ENCODE measurements around the gene SPACA1. TPM values are rescaled to one million over a fixed set of nuclear protein-coding genes. Genes with fewer than 3 reads are reported as not detected.

The SPACA1 gene
- total RNA-seq, 1 experiment from 2014 or later, result not detected

DNA sequence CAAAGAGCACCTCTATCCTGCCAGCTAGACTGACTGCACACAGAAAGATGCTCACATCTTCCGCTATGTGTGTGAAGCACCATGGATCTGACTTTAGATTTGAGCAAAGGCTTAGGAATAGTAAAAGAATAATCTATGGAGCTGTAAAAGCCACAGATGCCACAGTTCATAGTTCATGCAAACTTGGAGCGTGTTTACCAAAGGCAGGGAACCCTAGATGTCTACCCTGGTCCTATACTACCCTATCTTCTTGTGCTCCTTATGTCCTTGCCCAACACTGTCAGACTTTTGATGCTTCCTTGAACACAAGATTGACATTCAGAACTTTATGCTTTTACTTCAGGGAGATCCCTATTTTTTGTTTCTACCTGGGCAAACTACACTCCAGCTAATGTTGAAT, 39.2 kb downstream of the SPACA1 start:
- in situ Hi-C loops (cut with HindIII; ENCODE audit: low sequenced_read_pairs), result no loop called here
- no peak for DNase-seq (ENCODE audit: low spot score)

GRCh38 chr6:88089708-88090107, 42.1 kb downstream of the SPACA1 start:
- in situ Hi-C loops (cut with HindIII; ENCODE audit: low sequenced_read_pairs), result no loop called here
- DNase-seq (ENCODE audit: low spot score), result no peak

DNA sequence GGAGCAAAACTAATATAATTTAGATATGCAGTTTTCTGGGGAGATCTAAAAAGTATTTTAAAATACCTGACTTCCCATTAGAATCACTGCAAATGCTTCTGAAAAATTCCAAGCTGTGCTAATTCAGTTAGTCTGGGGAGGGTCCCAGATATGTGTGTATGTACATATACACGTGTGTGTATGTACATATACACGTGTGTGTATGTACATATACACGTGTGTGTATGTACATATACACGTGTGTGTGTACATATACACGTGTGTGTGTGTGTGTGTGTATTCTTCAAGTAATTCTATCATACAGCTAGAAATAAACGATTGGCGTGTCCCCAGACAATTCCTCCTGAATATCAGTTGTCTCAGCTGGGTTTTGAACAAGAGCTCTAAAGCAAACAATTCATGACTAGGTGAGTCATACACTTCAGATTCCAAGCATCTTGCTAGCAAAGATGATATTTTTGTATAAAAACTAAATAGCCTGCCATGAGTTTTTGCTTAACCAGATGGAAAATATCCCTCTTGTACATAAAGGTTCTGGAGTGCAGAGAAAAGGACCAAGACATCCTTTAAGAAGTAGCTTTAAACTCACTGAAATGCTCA, 58.2 kb downstream of the SPACA1 start:
- in situ Hi-C loops (cut with HindIII; ENCODE audit: low sequenced_read_pairs), result no loop called here
- no peak for DNase-seq (ENCODE audit: low spot score)

- in situ Hi-C loops (cut with HindIII; ENCODE audit: low sequenced_read_pairs), result no loop called here
- no peak for DNase-seq (ENCODE audit: low spot score)
These were observed 59.6 kb downstream of the SPACA1 start for GRCh38 chr6:88107241-88107640.

GRCh38 chr6:88111991-88112390, 64.3 kb downstream of the SPACA1 start:
- no peak for DNase-seq (ENCODE audit: low spot score)
- in situ Hi-C loops (cut with HindIII; ENCODE audit: low sequenced_read_pairs), result no loop called here

GRCh38 chr6:88114838-88115237, 67.2 kb downstream of the SPACA1 start:
- in situ Hi-C loops (cut with HindIII; ENCODE audit: low sequenced_read_pairs), result no loop called here
- DNase-seq (ENCODE audit: low spot score), result no peak

DNA sequence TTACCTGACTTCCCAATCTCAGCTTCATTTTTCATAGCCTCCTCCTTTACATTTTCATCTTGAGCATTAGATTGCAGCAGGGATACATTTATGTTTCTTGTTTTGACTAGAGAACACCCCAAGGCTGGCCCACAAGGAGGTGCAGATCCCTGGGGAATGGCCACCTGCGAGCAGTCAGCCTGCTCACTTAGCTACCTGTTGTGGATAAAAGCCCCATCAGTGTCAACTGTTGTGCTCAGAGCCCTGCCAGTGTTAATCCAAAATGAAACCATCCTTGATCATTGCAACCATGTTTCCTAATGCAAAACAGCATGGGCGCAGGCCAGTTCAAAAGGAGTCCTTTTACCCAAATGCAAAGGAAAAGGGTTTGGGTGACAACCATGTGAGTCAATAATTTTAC, 67.7 kb downstream of the SPACA1 start:
- no peak for DNase-seq (ENCODE audit: low spot score)

DNA sequence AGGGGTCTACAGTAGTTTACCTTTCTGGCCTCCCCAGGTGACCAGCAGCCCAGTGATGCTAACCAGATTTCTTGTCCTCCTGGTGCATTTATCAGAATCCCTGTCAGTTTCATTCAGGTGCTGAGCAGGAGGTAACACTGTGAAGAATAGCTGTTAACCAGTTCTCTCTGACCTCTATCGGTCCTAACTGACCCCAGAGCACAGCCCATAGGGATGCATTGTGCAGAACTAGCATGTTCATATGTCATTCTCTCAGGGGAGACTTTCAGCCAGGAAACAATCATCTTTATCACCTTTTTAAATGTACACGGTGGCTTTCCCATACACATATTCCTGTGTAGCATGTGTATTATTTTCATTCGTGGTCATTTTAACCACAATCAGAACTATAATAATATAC, 68.6 kb downstream of the SPACA1 start:
- DNase-seq (ENCODE audit: low spot score), result no peak
- in situ Hi-C loops (cut with HindIII; ENCODE audit: low sequenced_read_pairs), result no loop called here

More for the DNA sequence above, 67.7 kb downstream of the SPACA1 start:
- in situ Hi-C loops (cut with HindIII; ENCODE audit: low sequenced_read_pairs), result no loop called here

Other genes with a start within 250 kb of the SPACA1 start
- not detected in 2 replicates for gene CNR1, start 118.5 kb downstream of the SPACA1 start, total RNA-seq (2014; rRNA removed; shearing (Covaris generic))